ENCODE data around the gene EFR3B.

The EFR3B gene

DNA sequence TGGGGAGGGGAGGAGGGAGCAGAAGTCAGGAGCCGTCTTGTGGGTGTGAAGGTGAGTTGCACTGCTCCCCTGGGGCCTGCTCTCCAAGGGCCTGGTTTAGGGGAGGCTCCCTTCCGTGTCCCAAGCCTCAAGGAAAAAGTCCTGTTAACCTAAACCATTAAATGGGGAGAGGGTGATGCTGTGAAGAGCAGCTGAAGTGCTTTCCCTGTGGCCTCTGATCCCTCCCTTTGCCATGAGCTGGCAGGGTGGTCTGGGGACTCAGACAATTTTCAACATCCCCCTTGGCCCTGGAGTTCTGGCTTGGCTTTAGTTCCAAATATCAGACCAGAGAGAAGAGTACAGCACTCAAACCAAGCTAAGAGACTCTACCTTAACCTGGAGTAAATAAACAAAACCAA, 127.2 kb downstream of the EFR3B start:
- no peak overlapping the region for H3K27ac ChIP-seq
- TF ChIP-seq, protein P1, sequence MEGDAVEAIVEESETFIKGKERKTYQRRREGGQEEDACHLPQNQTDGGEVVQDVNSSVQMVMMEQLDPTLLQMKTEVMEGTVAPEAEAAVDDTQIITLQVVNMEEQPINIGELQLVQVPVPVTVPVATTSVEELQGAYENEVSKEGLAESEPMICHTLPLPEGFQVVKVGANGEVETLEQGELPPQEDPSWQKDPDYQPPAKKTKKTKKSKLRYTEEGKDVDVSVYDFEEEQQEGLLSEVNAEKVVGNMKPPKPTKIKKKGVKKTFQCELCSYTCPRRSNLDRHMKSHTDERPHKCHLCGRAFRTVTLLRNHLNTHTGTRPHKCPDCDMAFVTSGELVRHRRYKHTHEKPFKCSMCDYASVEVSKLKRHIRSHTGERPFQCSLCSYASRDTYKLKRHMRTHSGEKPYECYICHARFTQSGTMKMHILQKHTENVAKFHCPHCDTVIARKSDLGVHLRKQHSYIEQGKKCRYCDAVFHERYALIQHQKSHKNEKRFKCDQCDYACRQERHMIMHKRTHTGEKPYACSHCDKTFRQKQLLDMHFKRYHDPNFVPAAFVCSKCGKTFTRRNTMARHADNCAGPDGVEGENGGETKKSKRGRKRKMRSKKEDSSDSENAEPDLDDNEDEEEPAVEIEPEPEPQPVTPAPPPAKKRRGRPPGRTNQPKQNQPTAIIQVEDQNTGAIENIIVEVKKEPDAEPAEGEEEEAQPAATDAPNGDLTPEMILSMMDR (conservative IDR thresholded peaks at IDR 0.05) = no peak

- TF ChIP-seq, protein P1 (conservative IDR thresholded peaks at IDR 0.05) = no peak
- H3K27ac ChIP-seq = no peak overlapping the region
These were observed 129.0 kb downstream of the EFR3B start for GRCh38 chr2:25170888-25171287.

DNA sequence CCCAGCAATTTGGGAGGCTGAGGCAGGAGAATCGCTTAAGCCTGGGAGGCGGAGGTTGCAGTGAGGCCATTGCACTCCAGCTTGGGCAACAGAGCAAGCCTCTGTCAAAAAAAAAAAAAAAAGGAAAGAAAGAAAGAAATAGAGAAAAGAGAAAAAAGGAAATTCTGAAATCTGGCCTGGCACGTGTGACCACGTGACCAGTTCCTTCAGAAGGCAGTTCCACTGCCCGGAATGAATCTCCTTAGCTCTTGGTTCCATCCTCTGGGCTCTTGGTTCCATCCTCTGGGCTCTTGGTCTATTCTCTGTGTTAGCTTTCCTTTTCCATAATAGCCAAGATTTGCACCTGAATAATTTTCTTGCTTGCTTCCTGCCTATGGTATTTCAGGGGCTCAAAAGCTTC, 131.8 kb downstream of the EFR3B start:
- TF ChIP-seq, protein P1 (conservative IDR thresholded peaks at IDR 0.05) = no peak
- H3K27ac ChIP-seq = no peak overlapping the region

DNA sequence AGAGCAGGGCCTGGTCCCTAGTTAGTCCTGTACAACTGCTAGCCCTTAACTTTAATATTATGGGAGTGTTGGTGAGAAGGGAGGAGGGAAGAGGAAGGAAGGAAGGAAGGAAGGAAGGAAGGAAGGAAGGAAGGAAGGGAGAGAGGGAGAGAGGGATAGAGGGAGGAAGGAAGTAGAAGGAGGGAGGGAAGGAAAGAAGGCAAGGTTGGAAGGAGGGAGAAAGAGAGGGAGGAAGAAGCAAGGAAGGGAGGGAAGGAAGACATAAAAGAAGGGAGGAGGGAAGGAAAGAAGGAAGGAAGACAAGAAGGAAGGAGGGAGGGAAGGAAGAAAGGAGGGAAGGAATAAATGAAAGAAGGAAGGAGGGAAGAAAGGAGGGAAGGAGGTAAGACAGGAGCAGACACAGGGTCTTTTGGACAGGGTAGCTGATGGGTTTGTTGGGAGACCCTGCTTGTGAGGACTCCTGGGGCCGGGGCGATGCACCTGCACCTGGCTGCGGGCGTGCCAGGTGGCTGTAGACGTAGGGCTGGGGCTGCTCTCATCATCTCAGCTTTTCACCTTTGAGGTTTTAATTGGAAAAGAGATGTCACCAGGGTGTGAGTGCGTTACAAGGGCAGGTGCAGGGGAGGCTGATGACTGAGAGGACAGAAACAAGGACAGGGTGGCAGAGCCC, 132.5 kb downstream of the EFR3B start:
- no peak overlapping the region for H3K27ac ChIP-seq
- TF ChIP-seq, protein P1 (conservative IDR thresholded peaks at IDR 0.05) = no peak

DNA sequence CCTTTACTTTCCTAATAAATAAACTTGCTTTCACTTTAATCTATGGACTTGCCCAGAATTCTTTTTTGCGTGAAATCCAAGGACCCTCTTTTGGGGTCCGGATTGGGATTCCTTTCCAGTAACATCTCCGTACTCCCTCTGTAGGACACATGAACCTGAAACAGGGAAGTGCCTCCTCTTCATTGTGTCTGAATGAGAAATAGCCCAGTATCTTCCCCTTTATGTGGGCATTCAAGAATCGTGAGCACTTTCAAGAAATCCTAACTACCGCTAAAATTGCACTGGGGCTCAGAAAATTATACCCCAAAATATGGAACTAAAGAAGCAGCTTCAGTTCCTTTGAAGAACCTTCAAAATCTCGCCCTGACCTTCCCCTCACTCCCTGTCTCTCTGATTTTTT, 134.3 kb downstream of the EFR3B start:
- no peak overlapping the region for H3K27ac ChIP-seq
- TF ChIP-seq, protein P1 (conservative IDR thresholded peaks at IDR 0.05) = no peak

DNA sequence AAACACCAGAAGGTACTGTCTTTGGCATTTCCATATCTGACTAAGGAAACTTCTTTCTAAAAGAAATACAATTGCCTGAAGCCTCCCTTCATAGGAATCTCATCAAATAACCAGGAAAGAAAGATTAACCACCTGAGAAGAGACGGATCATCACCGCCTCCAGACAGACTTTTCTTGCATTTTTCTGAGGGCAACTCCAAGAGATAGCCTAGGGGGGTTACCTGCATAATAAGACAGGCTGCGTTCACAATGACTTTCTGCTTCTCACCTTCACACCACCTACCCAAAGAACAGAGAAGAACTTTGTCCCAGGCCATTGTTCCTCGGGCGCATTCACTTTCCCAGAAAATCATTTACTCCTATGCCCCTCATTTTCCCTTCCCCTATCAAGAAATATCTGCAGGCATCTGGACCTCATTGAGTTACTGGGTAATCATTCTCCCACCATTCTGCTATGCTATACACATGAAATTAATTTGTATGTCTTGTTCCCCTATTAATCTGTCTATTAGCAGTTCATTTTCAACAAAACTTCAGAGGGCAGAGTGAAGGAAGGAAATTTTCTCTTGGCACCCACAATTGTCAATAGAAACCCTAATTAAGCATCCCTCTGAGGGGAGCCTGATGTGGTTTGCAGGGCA, 134.8 kb downstream of the EFR3B start:
- no peak overlapping the region for H3K27ac ChIP-seq

DNA sequence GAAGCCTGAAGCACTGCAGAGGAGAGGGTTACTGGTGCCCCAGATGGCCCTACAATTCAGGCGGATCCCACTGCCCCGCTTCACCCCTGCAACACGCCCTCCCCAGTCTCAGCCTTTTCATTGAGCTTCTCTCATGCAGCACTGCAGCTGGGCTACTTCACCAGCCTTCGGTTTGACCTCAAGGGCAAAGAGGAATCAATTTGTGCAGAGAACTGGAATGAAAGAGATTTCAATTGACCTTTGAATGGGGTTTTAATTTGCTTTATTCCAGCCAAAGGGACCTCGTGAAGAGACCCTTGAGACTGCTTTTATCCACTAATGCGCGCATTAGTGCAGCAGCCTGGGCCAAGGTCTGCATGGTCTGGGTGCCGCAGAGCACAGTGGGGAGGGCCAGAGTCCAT, 135.3 kb downstream of the EFR3B start:
- TF ChIP-seq, protein P1 (conservative IDR thresholded peaks at IDR 0.05) = no peak
- H3K27ac ChIP-seq = no peak overlapping the region

More for the DNA sequence above, 134.8 kb downstream of the EFR3B start:
- TF ChIP-seq, protein P1 (conservative IDR thresholded peaks at IDR 0.05) = no peak

All from VCaP (cell line).